HepG2 (cell line): ENCODE data around the gene GGA1.

Experiments
- ATM ChIP-seq: fragments of 450-650 bp; IDR thresholded peaks from 2 replicates; pipeline ENCODE4 v1.7.1; 2017; ENCODE audit warnings: mild to moderate bottlenecking, borderline replicate concordance
- FOXA3 ChIP-seq: IDR thresholded peaks from 2 replicates; pipeline ENCODE4 v1.6.1; 2016; ENCODE audit warnings: missing genetic modification reagents, missing compliant biosample characterization
- FOXJ3 ChIP-seq: sonication (generic); formaldehyde crosslinking; IDR thresholded peaks from 2 replicates; pipeline ENCODE4 v1.4.0; 2020; ENCODE audit warnings: missing genetic modification reagents, mild to moderate bottlenecking, borderline replicate concordance
- NR2F6 ChIP-seq, 2 experiments: IDR thresholded peaks; 2 replicates each; pipeline ENCODE4 v1.6.1; 2016; ENCODE audit warnings: antibody characterized with exemption in 1 of 2, mild to moderate bottlenecking in 1 of 2
- REST ChIP-seq, 2 experiments: IDR thresholded peaks; 2 replicates each; pipeline ENCODE4 v1.6.1; 2011 to 2012; ENCODE audit warnings: low read length in 2 of 2, borderline replicate concordance in 1 of 2, low read depth in 1 of 2, mild to moderate bottlenecking in 1 of 2, moderate library complexity in 1 of 2
- TCF12 ChIP-seq, 2 experiments: fragments of 450-650 bp in 1 of 2; sonication (generic) in 1 of 2; formaldehyde crosslinking in 1 of 2; IDR thresholded peaks; 2 replicates each; pipeline versions ENCODE4 v1.6.1 to v1.8.0; 2017 to 2022; ENCODE audit warnings: antibody characterized with exemption in 1 of 2, mild to moderate bottlenecking in 1 of 2, missing genetic modification reagents in 1 of 2, moderate library complexity in 1 of 2
- ZNF362 ChIP-seq: sonication (generic); formaldehyde crosslinking; IDR thresholded peaks from 2 replicates; pipeline ENCODE4 v1.4.0; 2020; ENCODE audit warnings: missing genetic modification reagents, mild to moderate bottlenecking, borderline replicate concordance

GRCh38 chr22:37618072-37618656, 9.5 kb downstream of the GGA1 start:
- TF ChIP-seq REST (IDR thresholded peaks at IDR 0.05; ENCODE audit: borderline replicate concordance in 1 of 2, low read depth in 1 of 2, low read length in 2 of 2) (no peak), TCF12 (IDR thresholded peaks at IDR 0.05) (no peak), TCF12 (CRISPR knock-in tag; IDR thresholded peaks at IDR 0.05) (no peak), FOXA3 (no peak), ZNF362 (no peak), ATM (no peak), FOXJ3 (CRISPR knock-in tag) (no peak), NR2F6 (IDR thresholded peaks at IDR 0.05) (no peak), NR2F6 (CRISPR knock-in tag; IDR thresholded peaks at IDR 0.05) (no peak)
